Stimulated activated memory B cell treated with anti-CD40 and anti-IgM and Interleukin-4, amounts not matched to agents 10 μg/mL and 1 μg/mL and 100 μg/mL, for 72 hours (primary cell): Measurements from ENCODE around the gene C10orf71.
A peak's percentile ranks its signal among the peaks of the same experiment; 100 is the strongest.

Source experiments
- ATAC-seq: fragments of 150-1000 bp; cut with Tn5 transposase; 2 replicates; pipeline ENCODE4 v1.10.0; 2021
- H3K27ac Mint-ChIP-seq: one replicate; pipeline ENCODE4 v1.8.0; 2022; ENCODE audit warnings: mild to moderate bottlenecking, mixed read lengths
- H3K27me3 Mint-ChIP-seq: one replicate; pipeline ENCODE4 v1.8.0; 2022; ENCODE audit warnings: mixed read lengths
- H3K36me3 Mint-ChIP-seq: one replicate; pipeline ENCODE4 v1.8.0; 2022; ENCODE audit warnings: mixed read lengths
- H3K4me1 Mint-ChIP-seq: one replicate; pipeline ENCODE4 v1.8.0; 2022; ENCODE audit warnings: mixed read lengths
- H3K4me3 Mint-ChIP-seq: one replicate; pipeline ENCODE4 v1.8.0; 2022; ENCODE audit warnings: mild to moderate bottlenecking, moderate library complexity, mixed read lengths
- H3K9me3 Mint-ChIP-seq: one replicate; pipeline ENCODE4 v1.8.0; 2022; ENCODE audit warnings: mixed read lengths

C10orf71 gene, protein sequence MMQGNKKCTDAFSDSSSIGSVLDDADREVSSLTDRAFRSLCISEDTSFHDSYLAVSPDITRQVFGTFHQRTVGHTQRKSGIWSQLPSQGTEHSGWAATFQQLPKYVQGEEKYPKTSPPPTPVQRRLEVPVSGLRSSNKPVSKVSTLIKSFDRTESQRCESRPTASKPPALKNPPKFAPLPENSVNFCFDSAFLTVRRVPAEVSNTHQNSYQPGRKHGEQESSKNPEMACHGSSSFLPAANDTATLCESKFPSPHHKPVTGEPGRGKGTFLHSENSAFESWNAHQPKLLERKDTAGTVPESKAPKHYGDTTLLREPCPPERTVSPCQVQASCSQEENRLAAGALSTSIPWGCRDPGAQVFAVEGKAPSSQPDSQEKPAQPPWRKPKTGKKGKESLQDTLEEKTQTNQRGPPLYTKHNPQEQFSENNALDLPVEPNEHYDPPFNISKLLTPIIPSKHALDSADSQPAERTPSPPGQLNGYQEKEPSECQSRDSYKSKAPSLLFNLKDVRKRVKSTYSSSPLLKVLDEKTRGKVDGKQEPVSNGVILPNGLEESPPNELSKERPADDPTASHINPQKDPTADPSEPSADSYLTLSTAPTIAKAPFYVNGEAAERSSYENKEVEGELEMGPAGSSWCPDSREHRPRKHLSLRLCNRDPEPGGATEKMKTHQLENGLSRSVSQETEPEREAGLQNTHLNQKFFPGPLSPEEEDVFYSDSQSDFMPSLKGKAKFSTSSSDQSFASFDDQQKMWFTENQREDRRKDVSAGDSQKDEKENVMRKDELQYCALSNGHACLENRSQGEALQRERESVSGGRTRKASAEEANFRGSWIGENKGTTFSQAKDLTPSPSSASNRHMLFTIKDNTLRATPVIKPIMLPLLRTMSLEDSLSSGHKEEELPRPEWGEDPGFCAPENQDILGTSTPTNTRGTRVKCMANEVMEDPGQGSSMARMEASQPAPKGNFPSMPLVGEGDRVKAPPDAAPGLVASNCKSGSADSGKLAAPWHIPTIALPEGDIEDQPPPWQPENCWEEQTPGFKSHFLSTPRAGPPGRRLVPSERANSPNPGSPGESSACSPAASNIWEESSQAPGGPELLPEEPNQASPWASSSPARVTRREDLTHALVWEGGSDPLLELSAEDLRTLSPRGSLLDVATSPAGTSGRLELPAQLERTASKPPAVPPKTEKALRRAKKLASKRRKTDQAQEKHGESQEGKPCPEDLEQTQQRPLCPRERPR (N-terminal part only)

DNA sequence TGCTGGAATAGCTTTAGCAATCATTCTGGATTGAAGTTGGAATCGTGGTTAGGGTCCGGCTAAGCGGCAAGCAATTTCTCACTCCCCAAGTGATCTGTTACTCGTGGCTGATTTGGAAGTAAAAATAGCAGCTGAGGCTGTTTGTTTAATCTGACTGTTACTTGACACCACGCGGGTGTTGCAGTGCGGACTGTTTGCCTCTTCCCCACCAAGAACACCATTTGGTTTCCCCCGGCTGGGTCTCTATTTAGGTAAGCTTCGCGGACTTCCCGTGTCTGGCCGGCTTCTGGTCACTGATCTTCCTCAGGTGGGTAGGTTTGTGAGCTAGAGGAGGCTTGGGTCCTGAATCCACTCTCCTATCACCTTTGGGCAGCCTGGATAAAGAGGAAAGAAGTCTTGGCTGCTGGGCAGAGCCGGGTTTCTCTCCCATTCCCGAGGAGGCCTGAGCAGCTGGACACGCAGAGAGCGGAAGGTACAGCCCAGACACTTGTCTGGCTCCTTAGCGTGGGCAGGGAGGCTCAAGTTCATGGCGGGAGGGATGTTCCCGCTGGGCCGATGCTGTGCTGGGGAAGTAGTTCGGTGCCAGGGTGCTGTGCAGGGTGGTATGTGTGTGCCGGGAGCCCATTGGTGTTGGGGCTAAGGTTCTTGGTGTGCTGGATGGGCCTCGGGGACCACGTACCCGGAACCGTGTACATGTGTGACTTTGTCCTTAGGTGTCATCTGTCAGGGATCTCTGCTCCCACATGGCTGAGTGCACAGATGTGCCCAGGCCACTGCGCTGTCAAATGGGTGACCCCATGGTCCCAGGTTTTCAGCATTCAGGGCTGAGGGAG, at the start of gene C10orf71:
C10orf71 (plus strand) TSS at position 188 of the 833 bp plus-strand sequence. CDS start 23,376 bp downstream, outside the sequence.
- Mint-ChIP-seq H3K36me3 (no peaks in the 10 kb centered on the region), H3K27ac (peak within 1 kb of the TSS; percentile 61), H3K9me3 (no peaks in the 10 kb centered on the region), H3K27me3 (no peaks in the 10 kb centered on the region), H3K4me3 (no peak within 1 kb of the TSS), H3K4me1 (peaks cover 25% of the 10 kb centered on the region)
- ATAC-seq, result no peak

DNA sequence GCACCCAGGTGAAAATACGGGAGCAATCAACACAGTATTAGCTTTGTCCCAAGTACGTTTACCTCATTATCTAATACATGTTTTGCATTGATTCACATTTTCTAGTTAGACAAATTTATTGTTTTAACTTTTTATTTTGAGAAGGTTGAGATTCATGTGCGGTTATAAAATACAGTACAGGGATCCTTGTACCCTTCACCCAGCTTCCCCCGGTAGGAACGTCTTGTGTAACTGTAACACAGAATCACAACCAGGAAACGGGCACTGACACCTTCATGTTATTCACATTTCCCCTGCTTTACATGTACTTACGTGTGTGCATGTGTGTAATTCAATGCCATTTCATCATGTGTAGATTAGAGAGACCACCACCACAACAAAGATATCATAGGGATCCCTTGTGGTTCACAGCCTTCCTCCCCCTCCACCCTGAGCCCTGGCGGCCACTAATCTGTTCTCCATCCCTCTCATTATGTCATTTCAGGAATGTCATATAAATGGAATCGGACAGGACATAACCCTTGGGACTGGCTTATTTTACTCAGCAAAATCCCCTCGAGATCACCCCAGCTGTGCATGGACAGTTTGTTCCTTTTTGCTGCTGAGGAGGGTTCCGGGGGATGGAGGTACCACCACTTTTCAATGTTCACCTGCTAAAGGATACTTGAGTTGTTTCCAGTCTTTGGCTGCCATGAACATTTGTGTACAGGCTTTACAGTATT, 46.5 kb upstream of the C10orf71 start:
- Mint-ChIP-seq H3K4me1 (no peaks in the 10 kb centered on the region), H3K9me3 (peaks cover 3% of the 10 kb centered on the region), H3K27ac (no peak overlapping the region)

DNA sequence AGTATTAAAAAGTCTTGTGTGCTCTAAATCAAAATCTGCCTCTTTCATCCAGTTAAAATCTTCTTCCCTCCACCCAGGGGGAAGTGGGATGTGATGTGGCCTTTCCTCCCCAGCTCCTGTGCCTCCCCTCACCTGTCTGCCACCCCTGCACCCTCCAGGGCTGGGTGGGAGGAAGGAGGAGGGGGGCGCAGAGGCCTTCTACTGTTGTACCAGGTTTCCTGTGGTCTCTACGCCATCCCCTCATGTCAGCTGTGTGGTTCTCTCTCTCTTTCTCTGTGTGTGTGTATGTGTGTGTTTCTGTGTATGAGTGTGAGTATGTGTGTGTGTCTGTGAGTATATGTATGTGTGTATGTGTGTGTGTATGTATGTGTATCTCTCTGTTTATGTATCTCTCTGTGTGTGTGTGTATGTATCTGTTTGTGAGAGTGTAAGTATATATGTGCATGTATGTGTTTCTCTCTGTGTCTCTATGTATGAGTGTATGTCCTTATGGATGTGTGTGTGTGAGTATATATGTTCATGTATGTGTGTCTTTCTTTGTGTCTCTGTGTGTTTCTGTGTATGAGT, 45.5 kb upstream of the C10orf71 start:
- no peak overlapping the region for H3K27ac Mint-ChIP-seq
- no peaks in the 10 kb centered on the region for H3K4me1 Mint-ChIP-seq
- H3K9me3 Mint-ChIP-seq, result peaks cover 3% of the 10 kb centered on the region
- no peak overlapping the region for H3K4me3 Mint-ChIP-seq
- H3K27me3 Mint-ChIP-seq, result no peaks in the 10 kb centered on the region
- no peak for ATAC-seq
- H3K36me3 Mint-ChIP-seq, result no peaks in the 10 kb centered on the region

More for the DNA sequence above, 46.5 kb upstream of the C10orf71 start:
- Mint-ChIP-seq H3K27me3 (no peaks in the 10 kb centered on the region), H3K4me3 (no peak overlapping the region), H3K36me3 (no peaks in the 10 kb centered on the region)
- ATAC-seq, result no peak

DNA sequence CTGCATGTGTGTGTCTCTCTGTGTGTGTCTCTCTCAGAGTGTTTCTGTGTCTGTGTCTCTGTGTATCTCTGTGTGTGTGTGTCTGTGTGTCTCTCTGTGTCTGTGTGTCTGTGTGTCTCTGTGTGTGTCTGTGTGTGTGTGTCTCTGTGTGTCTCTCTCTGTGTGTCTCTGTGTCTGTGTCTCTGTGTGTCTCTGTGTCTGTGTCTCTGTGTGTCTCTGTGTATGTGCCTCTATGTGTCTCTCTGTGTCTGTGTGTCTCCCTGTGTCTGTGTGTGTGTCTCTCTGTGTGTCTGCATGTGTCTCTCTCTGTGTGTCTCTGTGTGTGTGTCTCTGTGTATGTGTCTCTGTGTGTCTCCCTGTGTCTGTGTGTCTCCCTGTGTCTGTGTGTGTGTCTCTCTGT, 44.8 kb upstream of the C10orf71 start:
- Mint-ChIP-seq H3K9me3 (peaks cover 3% of the 10 kb centered on the region), H3K27me3 (no peaks in the 10 kb centered on the region), H3K27ac (no peak overlapping the region), H3K4me1 (no peaks in the 10 kb centered on the region), H3K36me3 (no peaks in the 10 kb centered on the region), H3K4me3 (no peak overlapping the region)
- no peak for ATAC-seq

DNA sequence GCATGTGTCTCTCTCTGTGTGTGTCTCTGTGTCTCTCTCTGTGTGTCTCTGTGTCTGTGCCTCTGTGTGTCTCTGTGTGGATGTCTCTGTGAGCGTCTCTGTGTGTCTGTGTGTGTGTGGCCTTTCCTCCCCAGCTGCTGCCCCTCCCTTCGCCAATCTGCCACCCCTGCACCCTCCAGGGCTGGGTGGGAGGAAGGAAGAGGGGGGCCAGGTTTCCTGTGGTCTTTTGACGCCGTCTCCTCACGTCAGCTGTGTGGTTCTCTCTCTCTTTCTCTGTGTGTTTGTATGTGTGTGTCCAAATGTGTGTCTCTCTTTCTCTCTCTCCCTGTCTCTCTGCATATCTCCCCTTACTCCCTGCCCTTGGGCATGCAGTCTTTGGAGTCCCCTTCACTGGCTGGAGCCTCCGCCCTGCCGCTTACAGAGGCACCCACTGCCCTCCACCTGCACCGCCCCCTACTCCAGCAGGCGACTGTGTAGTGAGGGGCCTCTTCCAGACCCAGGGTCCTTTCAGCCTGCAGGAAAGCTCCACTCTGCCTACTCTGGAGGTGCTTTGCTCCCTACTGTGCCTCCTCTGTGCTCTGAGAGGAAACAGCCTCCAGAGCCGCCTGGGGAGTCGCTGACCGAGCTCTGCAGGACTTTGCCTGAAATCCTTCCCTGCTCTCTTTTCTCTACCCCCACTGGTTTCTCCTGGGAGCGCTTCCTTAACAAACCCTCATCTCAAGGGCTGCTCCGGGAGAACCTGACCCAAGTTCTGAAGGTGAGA, 44.2 kb upstream of the C10orf71 start:
- Mint-ChIP-seq H3K27me3 (no peaks in the 10 kb centered on the region), H3K27ac (no peak overlapping the region), H3K4me3 (no peak overlapping the region), H3K36me3 (no peaks in the 10 kb centered on the region), H3K9me3 (peaks cover 3% of the 10 kb centered on the region), H3K4me1 (no peaks in the 10 kb centered on the region)
- peak; percentile 78 for ATAC-seq

DNA sequence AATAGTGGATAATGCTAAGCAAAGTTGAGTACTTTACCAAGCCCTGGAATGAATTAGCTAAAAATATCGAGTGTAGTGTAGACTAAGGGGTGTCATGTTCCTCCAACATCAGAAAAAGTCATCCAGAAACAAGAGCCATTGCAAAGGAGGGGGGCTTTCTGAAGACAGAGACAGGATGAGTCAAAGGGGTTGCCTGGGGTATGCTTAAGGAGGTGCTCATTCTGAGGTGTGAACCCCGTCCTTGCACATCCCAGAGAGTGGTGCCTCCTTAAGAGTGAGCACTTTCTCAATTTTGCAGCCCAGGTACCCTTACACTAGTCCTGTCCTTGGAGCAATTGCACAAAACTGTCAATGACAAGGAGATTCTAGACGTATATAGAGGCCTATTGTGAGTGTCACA, 43.1 kb upstream of the C10orf71 start:
- Mint-ChIP-seq H3K27me3 (no peaks in the 10 kb centered on the region), H3K27ac (no peak overlapping the region), H3K4me3 (no peak overlapping the region), H3K36me3 (no peaks in the 10 kb centered on the region), H3K9me3 (peaks cover 3% of the 10 kb centered on the region), H3K4me1 (no peaks in the 10 kb centered on the region)
- ATAC-seq, result no peak

DNA sequence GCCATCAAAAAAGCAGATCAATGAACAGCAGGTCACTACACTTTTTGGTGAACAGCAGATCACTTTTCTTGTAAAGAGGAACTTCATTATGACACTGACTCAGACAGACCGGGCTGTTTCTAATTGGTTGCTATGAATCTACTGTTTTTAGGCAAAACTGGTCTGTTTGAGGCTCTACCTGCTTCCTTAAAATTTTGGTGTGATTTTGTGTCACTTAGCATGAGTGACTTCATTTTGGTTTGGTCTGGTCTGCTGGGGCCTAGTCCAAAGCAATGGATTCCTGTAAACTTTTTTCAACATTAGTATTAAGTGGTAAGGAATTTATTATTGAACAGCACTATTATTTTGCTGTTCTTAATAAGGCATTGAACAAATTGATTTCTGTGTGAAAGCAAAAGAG, 41.8 kb upstream of the C10orf71 start:
- H3K27ac Mint-ChIP-seq, result no peak overlapping the region
- H3K4me1 Mint-ChIP-seq, result no peaks in the 10 kb centered on the region
- peaks cover 3% of the 10 kb centered on the region for H3K9me3 Mint-ChIP-seq
- H3K4me3 Mint-ChIP-seq, result no peak overlapping the region
- ATAC-seq, result peak; percentile 85
- H3K27me3 Mint-ChIP-seq, result no peaks in the 10 kb centered on the region
- H3K36me3 Mint-ChIP-seq, result no peaks in the 10 kb centered on the region

DNA sequence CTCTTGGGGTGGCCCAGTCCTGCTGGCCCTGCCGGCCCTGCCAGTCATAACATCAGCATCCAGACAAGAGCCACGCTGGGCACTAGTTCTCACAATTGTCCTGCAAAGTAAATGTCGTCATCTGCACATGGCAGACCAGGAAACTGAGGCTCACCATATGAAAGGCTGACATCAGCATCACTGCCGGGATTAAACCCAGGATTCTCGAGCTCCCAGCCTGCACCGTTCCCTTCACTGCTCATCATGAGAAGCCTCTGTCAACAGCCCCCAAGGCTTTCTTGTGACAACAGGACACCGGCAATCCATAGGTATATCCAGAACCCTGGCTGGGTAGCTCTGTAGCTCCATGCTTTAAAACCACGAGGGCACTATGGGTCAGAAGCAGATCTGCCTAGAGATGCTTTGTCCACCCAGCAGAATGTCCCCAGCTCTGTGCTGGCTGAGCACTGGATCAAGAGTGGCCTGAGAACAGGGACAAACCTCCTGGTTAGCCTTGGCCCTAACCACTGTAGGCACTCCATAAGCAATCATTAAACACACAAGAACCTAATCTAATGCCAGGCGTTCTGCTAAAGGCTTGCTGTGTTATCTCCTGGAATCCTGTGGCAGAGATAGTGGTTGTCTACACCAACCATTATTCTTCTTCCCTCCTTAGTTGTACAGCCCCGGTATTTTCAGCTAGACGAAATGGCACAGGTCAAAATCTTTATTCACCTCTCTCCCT, 41.2 kb upstream of the C10orf71 start:
- Mint-ChIP-seq H3K27ac (no peak overlapping the region), H3K27me3 (no peaks in the 10 kb centered on the region), H3K4me3 (no peak overlapping the region), H3K9me3 (no peaks in the 10 kb centered on the region), H3K36me3 (no peaks in the 10 kb centered on the region), H3K4me1 (no peaks in the 10 kb centered on the region)
- no peak for ATAC-seq

DNA sequence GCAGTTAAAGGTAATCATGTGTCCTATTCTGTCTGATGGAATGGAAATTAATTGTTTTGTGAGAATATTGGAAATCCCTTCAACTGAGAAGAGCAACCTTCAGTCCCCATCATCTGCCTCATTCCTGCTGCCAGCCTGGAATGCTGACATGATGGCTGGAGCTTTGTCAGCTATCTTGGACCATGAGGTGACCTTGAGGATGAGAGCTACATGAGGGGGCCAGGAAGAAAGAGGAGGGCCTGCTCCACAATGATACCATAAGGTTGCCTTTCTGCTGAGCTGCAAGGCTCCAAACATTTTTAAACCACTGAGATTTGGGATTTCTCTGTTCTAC, 40.7 kb upstream of the C10orf71 start:
- ATAC-seq, result no peak
- Mint-ChIP-seq H3K4me3 (no peak overlapping the region), H3K9me3 (no peaks in the 10 kb centered on the region), H3K27ac (no peak overlapping the region), H3K36me3 (no peaks in the 10 kb centered on the region), H3K4me1 (no peaks in the 10 kb centered on the region), H3K27me3 (no peaks in the 10 kb centered on the region)

DNA sequence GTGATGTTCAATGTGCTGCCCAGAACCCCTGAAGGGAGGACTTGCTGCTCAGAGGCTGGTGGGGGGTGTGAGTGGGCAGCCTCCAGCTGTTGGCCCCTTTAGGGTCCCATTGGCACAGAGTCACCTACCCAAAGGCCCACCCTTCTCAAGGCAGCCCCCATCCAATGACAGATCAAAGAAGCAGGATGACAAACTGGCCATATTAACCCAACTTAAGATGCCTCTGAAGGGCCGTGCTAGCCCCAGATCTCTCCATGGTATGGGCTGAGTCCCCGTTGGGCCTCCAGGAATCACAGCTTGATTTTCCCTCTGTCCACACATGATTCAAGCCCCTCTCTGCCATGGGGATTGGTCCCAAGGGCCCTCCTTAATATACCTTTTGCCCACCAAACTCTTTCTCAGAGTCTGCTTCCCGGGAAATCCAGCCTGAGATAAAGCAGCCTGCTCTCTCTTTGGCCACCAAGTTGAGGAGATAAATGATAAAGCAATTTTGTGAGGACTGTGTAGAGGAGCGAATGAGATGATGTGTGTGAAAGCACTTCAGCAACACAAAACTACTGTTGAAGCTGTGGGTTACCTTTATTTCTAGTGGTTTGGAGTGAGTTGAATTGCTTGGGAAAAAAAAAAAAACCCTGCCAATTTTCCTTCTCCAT, 38.2 kb upstream of the C10orf71 start:
- Mint-ChIP-seq H3K9me3 (peaks cover 13% of the 10 kb centered on the region), H3K4me3 (no peak overlapping the region), H3K36me3 (peaks cover 10% of the 10 kb centered on the region), H3K27me3 (no peaks in the 10 kb centered on the region), H3K27ac (no peak overlapping the region), H3K4me1 (no peaks in the 10 kb centered on the region)
- ATAC-seq, result no peak

DNA sequence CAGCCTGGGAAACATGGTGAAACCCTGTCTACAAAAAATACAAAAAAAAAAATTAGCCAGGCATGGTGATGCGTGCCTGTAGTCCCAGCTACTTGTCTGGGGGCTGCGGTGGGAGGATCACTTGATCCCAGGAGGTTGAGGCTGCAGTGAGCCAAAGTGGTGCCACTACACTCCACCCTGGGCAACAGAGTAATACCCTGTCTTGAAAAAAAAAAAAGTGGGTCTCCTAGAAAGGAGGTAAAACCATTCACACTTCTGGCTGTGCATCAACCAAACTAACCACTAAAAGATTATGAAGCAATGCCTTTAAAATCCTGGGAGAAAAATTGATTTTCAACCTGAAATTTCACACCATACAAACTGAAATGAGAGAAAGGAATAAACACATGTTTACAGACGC, 35.4 kb upstream of the C10orf71 start:
- H3K4me3 Mint-ChIP-seq, result no peak overlapping the region
- no peak for ATAC-seq
- no peaks in the 10 kb centered on the region for H3K27me3 Mint-ChIP-seq
- peaks cover 22% of the 10 kb centered on the region for H3K9me3 Mint-ChIP-seq
- peaks cover 22% of the 10 kb centered on the region for H3K36me3 Mint-ChIP-seq
- no peak overlapping the region for H3K27ac Mint-ChIP-seq
- no peaks in the 10 kb centered on the region for H3K4me1 Mint-ChIP-seq

DNA sequence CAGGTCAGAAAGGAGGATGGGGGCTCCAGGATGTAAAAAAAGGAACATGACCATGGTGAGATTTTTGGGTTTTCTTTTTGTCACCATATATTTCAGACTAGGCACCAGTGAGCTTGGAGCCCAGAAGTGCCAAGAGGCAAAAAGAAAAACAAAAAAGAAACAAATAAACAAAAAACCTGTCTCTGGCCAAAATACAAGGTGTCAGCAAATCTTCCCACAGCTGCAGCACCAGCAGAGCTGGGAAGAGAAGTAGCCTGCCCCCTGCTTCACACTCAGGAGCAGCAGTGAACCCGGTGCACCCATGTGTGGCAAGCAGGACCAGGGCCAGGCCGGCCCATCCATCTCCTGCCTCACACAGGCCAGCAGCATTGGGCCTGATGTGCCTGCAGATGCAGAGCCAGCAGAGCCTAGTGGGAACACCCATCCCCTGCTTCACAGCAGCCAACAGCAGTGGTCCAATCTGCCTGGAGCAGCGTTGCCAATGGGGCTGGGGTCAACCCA, 34.7 kb upstream of the C10orf71 start:
- no peak overlapping the region for H3K4me3 Mint-ChIP-seq
- H3K27ac Mint-ChIP-seq, result no peak overlapping the region
- no peaks in the 10 kb centered on the region for H3K27me3 Mint-ChIP-seq
- H3K4me1 Mint-ChIP-seq, result no peaks in the 10 kb centered on the region
- H3K36me3 Mint-ChIP-seq, result peaks cover 22% of the 10 kb centered on the region
- ATAC-seq, result no peak
- H3K9me3 Mint-ChIP-seq, result peaks cover 22% of the 10 kb centered on the region
